Measurements from ENCODE around the gene TENM3. TPM values are rescaled to one million over a fixed set of nuclear protein-coding genes. Genes with fewer than 3 reads are reported as not detected.

The TENM3 gene
- polyA plus RNA-seq, 2 donors: 0.20 to 0.39 TPM

DNA sequence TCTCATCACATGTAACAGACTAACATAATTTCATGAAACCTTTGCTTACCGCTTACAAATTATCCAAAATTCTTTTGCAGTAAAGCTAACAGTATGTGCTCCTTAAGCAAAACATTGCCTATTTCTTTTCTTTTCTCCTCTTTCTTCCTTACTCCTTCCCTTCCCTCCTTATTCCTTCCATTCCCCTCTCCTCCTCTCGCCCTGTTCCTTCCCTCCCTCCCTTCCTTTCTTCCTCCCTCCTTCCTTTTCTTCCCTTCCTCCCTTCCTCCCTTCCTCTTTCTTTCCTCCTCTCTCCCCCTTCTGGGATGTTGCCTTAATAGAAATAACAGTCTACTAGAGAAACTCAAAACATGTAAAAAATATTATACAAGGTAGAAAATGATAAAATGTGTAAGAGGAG, 246.4 kb downstream of the TENM3 start:
- 84 to 88% methylated on average over 2 of the region's 2 CpGs for WGBS, 2 donors
- Histone ChIP-seq H3K4me3 (ENCODE audit: low read depth in 1 of 2, low read length in 2 of 2) (no peak overlapping the region), H3K27ac (ENCODE audit: low read depth in 2 of 2, low read length in 1 of 2) (no peak overlapping the region), H3K36me3 (ENCODE audit: control insufficient read depth in 2 of 2, insufficient read depth in 2 of 2, low read length in 1 of 2) (no peaks in the 10 kb centered on the region), H3K27me3 (ENCODE audit: control insufficient read depth in 1 of 2, insufficient read depth in 2 of 2, low read length in 2 of 2) (no peaks in the 10 kb centered on the region), H3K4me1 (ENCODE audit: control insufficient read depth in 2 of 2, insufficient read depth in 2 of 2, low read length in 1 of 2) (no peaks in the 10 kb centered on the region), H3K9me3 (ENCODE audit: control insufficient read depth in 2 of 2, insufficient read depth in 1 of 2, low read depth in 1 of 2, low read length in 1 of 2) (no peaks in the 10 kb centered on the region)

DNA sequence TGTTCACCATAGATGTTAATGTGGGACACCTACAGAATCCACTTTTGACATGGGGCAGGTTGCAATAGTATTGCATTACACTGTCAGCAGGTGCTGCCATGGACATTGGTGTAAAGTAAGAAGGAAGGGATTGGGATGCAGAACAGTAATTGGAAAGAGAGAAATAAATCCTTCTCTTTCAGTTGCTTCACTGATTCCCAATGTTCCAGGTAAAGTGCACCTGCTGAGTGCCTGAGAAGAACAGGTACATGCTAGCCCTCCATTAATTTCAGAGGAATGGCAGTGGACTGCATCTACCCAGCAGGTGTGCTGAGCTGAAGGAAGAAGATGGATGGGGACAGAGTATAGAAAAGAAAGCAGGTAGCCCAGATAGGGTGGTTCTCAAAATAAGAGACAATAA, 248.5 kb downstream of the TENM3 start:
- Histone ChIP-seq H3K36me3 (ENCODE audit: control insufficient read depth in 2 of 2, insufficient read depth in 2 of 2, low read length in 1 of 2) (no peaks in the 10 kb centered on the region), H3K9me3 (ENCODE audit: control insufficient read depth in 2 of 2, insufficient read depth in 1 of 2, low read depth in 1 of 2, low read length in 1 of 2) (no peaks in the 10 kb centered on the region), H3K4me1 (ENCODE audit: control insufficient read depth in 2 of 2, insufficient read depth in 2 of 2, low read length in 1 of 2) (no peaks in the 10 kb centered on the region), H3K4me3 (ENCODE audit: low read depth in 1 of 2, low read length in 2 of 2) (no peak overlapping the region), H3K27me3 (ENCODE audit: control insufficient read depth in 1 of 2, insufficient read depth in 2 of 2, low read length in 2 of 2) (no peaks in the 10 kb centered on the region), H3K27ac (ENCODE audit: low read depth in 2 of 2, low read length in 1 of 2) (no peak overlapping the region)

DNA sequence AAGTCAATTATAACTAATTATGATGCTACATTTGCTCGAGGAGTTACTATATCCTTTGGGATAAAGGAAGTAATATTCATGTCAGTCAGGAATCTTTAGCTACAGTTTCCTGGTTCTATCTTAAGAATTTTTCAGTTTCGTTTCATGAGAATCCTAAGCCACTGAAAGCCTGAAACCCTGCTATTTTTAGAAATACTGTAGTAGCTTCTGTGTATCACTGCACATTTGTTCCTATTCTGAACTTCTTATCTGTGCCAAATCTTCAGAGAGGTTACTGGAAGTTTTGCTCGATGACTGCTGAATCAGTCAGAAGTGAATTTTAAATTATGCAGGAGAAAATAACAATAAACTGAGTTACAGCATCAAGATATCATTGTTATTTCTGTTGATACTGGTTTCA, 249.2 kb downstream of the TENM3 start:
- Histone ChIP-seq H3K27ac (ENCODE audit: low read depth in 2 of 2, low read length in 1 of 2) (no peak overlapping the region), H3K4me1 (ENCODE audit: control insufficient read depth in 2 of 2, insufficient read depth in 2 of 2, low read length in 1 of 2) (no peaks in the 10 kb centered on the region), H3K27me3 (ENCODE audit: control insufficient read depth in 1 of 2, insufficient read depth in 2 of 2, low read length in 2 of 2) (no peaks in the 10 kb centered on the region), H3K36me3 (ENCODE audit: control insufficient read depth in 2 of 2, insufficient read depth in 2 of 2, low read length in 1 of 2) (no peaks in the 10 kb centered on the region), H3K4me3 (ENCODE audit: low read depth in 1 of 2, low read length in 2 of 2) (no peak overlapping the region), H3K9me3 (ENCODE audit: control insufficient read depth in 2 of 2, insufficient read depth in 1 of 2, low read depth in 1 of 2, low read length in 1 of 2) (no peaks in the 10 kb centered on the region)
- WGBS, 2 donors: 7 to 16% methylated on average over 3 of the region's 3 CpGs

DNA sequence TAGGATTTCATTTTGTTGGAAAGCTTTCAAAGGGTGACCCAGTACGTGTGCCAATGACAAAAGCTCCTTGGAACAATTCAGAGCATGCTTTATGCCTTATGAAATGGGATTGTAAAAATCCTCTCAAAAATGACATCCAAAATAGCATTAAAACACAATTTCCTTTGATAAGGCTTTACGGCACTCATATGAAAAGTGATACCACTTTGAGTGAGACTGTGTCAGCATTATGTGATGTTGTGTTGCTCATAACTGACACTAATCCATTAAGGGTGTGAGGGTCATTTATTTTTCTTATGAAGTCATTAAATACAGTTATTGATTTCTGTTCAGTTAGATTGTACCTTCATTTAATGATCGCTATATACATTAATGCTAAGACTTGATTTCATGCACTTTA, 250.2 kb downstream of the TENM3 start:
- 75 to 77% methylated on average over 3 of the region's 3 CpGs for WGBS, 2 donors
- H3K27ac ChIP-seq (ENCODE audit: low read depth in 2 of 2, low read length in 1 of 2): no peak overlapping the region
- H3K27me3 ChIP-seq (ENCODE audit: control insufficient read depth in 1 of 2, insufficient read depth in 2 of 2, low read length in 2 of 2): no peaks in the 10 kb centered on the region
- H3K4me3 ChIP-seq (ENCODE audit: low read depth in 1 of 2, low read length in 2 of 2): no peak overlapping the region
- H3K9me3 ChIP-seq (ENCODE audit: control insufficient read depth in 2 of 2, insufficient read depth in 1 of 2, low read depth in 1 of 2, low read length in 1 of 2): no peaks in the 10 kb centered on the region
- H3K4me1 ChIP-seq (ENCODE audit: control insufficient read depth in 2 of 2, insufficient read depth in 2 of 2, low read length in 1 of 2): no peaks in the 10 kb centered on the region
- H3K36me3 ChIP-seq (ENCODE audit: control insufficient read depth in 2 of 2, insufficient read depth in 2 of 2, low read length in 1 of 2): no peaks in the 10 kb centered on the region

DNA sequence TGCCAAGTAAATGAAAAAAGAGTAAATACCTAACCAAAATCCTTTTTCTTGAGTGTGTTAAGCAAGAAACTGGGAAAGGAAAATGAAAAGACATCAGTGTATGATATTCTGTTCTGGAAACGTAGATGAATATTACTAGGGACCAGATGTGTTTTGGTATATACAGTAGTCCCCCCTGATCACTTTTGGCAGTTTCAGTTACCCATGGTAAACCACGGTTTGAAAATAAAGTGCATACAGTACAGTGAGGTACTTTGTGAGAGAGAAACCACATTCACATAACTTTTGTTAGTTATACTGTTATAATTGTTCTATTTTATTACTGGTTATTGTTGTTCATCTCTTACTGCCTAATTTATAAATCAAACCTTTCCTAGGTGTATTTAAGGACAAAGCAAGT, 250.9 kb downstream of the TENM3 start:
- Histone ChIP-seq H3K4me1 (ENCODE audit: control insufficient read depth in 2 of 2, insufficient read depth in 2 of 2, low read length in 1 of 2) (no peaks in the 10 kb centered on the region), H3K36me3 (ENCODE audit: control insufficient read depth in 2 of 2, insufficient read depth in 2 of 2, low read length in 1 of 2) (no peaks in the 10 kb centered on the region), H3K4me3 (ENCODE audit: low read depth in 1 of 2, low read length in 2 of 2) (no peak overlapping the region), H3K27ac (ENCODE audit: low read depth in 2 of 2, low read length in 1 of 2) (no peak overlapping the region), H3K9me3 (ENCODE audit: control insufficient read depth in 2 of 2, insufficient read depth in 1 of 2, low read depth in 1 of 2, low read length in 1 of 2) (no peaks in the 10 kb centered on the region), H3K27me3 (ENCODE audit: control insufficient read depth in 1 of 2, insufficient read depth in 2 of 2, low read length in 2 of 2) (no peaks in the 10 kb centered on the region)
- 74 to 76% methylated on average over 2 of the region's 2 CpGs for WGBS, 2 donors

DNA sequence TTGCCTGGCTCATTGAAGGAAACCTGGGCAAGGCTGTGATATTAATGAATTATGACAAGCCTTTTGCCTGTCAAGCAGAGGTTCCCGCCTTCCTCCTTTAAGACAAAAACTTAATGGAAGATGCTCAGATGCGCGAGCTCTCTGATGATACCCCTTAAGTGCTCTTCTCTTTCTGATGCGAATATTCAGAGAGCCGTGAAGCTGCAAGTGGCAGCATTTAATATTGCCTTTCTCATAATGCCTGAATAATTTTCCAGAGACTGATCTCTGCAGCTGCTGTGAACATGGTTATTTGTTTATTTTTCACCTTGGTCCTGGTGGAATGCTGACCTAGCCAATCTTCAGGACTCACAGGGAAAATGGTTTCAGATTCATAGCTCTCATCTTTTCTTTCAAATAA, 251.8 kb downstream of the TENM3 start:
- WGBS, 2 donors: 88 to 95% methylated on average over 5 of the region's 5 CpGs
- Histone ChIP-seq H3K27ac (ENCODE audit: low read depth in 2 of 2, low read length in 1 of 2) (no peak overlapping the region), H3K4me1 (ENCODE audit: control insufficient read depth in 2 of 2, insufficient read depth in 2 of 2, low read length in 1 of 2) (no peaks in the 10 kb centered on the region), H3K36me3 (ENCODE audit: control insufficient read depth in 2 of 2, insufficient read depth in 2 of 2, low read length in 1 of 2) (no peaks in the 10 kb centered on the region), H3K9me3 (ENCODE audit: control insufficient read depth in 2 of 2, insufficient read depth in 1 of 2, low read depth in 1 of 2, low read length in 1 of 2) (no peaks in the 10 kb centered on the region), H3K4me3 (ENCODE audit: low read depth in 1 of 2, low read length in 2 of 2) (no peak overlapping the region), H3K27me3 (ENCODE audit: control insufficient read depth in 1 of 2, insufficient read depth in 2 of 2, low read length in 2 of 2) (no peaks in the 10 kb centered on the region)

DNA sequence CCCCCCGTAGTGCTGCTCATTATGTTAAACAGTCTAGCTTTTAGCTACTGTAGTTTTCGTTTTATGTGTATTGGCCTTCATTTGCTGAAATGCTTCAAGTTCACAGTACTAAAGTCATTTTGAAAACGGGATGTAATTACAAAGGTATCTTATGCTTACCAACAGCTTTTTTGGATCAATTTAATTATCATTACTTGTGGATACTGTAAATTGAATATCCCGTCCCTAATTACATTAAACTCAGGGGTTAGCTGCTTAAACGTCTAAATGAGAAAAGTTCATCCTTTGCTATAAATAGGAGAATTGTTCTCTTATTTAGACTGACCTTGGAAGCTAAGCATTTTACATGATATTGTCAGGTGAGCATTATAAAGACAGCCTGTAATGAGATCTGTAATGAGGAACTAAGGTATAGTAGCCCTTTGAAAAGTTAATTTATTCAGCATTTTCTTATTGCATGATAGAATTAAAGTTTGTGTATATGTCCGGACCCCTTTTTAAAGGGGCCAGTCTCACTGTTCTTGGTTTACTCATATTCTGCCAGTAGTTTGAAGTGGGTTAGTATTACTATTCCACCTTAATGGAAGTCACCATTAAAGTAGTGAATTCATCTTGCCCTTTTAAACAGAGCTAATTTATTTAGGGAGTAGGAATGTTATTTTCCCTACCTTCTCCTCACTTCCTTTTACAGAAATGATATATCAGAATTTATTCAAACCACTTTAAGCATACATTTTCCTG, 252.6 kb downstream of the TENM3 start:
- 72 to 80% methylated on average over 6 of the region's 6 CpGs for WGBS, 2 donors
- no peaks in the 10 kb centered on the region for H3K4me1 ChIP-seq (ENCODE audit: control insufficient read depth in 2 of 2, insufficient read depth in 2 of 2, low read length in 1 of 2)
- no peak overlapping the region for H3K4me3 ChIP-seq (ENCODE audit: low read depth in 1 of 2, low read length in 2 of 2)
- no peak overlapping the region for H3K27ac ChIP-seq (ENCODE audit: low read depth in 2 of 2, low read length in 1 of 2)
- H3K36me3 ChIP-seq (ENCODE audit: control insufficient read depth in 2 of 2, insufficient read depth in 2 of 2, low read length in 1 of 2): no peaks in the 10 kb centered on the region
- H3K9me3 ChIP-seq (ENCODE audit: control insufficient read depth in 2 of 2, insufficient read depth in 1 of 2, low read depth in 1 of 2, low read length in 1 of 2): no peaks in the 10 kb centered on the region
- H3K27me3 ChIP-seq (ENCODE audit: control insufficient read depth in 1 of 2, insufficient read depth in 2 of 2, low read length in 2 of 2): no peaks in the 10 kb centered on the region

DNA sequence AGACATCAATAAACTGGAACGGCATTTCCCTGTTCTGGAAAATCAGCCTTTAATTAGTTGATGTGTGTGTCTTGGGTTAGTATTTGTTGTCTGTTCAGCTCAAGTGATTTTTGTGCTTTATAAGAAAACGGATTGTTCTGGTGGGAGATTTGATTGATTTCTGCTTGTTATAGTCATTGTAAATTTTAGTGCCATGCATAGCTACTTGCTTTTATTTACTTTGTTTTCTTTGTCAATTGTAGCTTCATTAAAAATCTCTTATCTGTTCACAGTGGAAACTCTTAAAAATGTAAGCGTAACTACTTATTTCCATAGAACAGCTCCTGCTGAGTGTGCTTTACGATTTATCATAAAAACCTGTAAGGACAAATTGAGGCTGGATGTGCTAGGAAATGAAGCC, 253.2 kb downstream of the TENM3 start:
- H3K4me1 ChIP-seq (ENCODE audit: control insufficient read depth in 2 of 2, insufficient read depth in 2 of 2, low read length in 1 of 2): no peaks in the 10 kb centered on the region
- H3K4me3 ChIP-seq (ENCODE audit: low read depth in 1 of 2, low read length in 2 of 2): no peak overlapping the region
- H3K36me3 ChIP-seq (ENCODE audit: control insufficient read depth in 2 of 2, insufficient read depth in 2 of 2, low read length in 1 of 2): no peaks in the 10 kb centered on the region
- H3K9me3 ChIP-seq (ENCODE audit: control insufficient read depth in 2 of 2, insufficient read depth in 1 of 2, low read depth in 1 of 2, low read length in 1 of 2): no peaks in the 10 kb centered on the region
- no peak overlapping the region for H3K27ac ChIP-seq (ENCODE audit: low read depth in 2 of 2, low read length in 1 of 2)
- no peaks in the 10 kb centered on the region for H3K27me3 ChIP-seq (ENCODE audit: control insufficient read depth in 1 of 2, insufficient read depth in 2 of 2, low read length in 2 of 2)
- 61 to 71% methylated on average over 4 of the region's 4 CpGs for WGBS, 2 donors

DNA sequence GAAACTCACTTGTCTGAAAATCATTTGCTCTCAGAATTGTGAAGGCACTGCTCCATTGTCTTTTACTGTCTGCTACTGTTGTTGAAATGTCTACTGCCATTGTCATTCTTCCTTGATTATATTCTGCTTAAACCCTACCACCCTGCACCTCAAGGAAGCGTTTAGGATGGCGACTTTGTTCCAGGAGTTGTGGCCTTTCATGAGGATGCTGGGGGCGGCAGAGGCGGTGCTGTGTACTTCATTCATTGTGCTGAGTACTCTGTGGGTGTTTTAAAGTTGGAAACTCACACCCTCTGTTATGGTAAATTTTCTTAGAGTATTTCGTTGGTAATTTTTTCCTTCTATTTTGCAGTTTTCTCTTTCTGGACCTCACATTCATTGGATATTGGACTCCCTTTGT, 258.9 kb downstream of the TENM3 start:
- Histone ChIP-seq H3K9me3 (ENCODE audit: control insufficient read depth in 2 of 2, insufficient read depth in 1 of 2, low read depth in 1 of 2, low read length in 1 of 2) (no peaks in the 10 kb centered on the region), H3K36me3 (ENCODE audit: control insufficient read depth in 2 of 2, insufficient read depth in 2 of 2, low read length in 1 of 2) (no peaks in the 10 kb centered on the region), H3K27me3 (ENCODE audit: control insufficient read depth in 1 of 2, insufficient read depth in 2 of 2, low read length in 2 of 2) (no peaks in the 10 kb centered on the region), H3K4me3 (ENCODE audit: low read depth in 1 of 2, low read length in 2 of 2) (no peak overlapping the region), H3K27ac (ENCODE audit: low read depth in 2 of 2, low read length in 1 of 2) (no peak overlapping the region), H3K4me1 (ENCODE audit: control insufficient read depth in 2 of 2, insufficient read depth in 2 of 2, low read length in 1 of 2) (no peaks in the 10 kb centered on the region)
- WGBS, 2 donors: 89 to 91% methylated on average over 5 of the region's 5 CpGs

DNA sequence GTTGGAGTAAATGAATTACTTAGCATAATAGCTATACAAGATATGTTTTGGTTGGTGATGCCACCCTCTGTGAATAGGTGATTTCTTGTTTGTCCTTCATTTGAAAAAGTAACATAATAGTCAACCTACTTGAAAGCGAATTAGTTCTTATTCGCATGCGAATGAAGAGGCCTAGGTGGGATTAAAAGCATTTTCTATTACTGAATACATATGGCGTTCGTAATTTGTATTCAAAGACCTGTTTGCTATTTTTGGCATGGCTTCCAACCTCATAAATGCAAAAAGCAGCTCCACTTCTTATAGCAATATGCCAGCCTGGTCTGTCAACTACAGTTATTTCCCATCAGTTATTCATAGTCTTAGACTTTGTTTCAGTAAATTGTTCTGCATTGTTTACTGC, 261.3 kb downstream of the TENM3 start:
- 89 to 93% methylated on average over 5 of the region's 5 CpGs for WGBS, 2 donors
- no peaks in the 10 kb centered on the region for H3K27me3 ChIP-seq (ENCODE audit: control insufficient read depth in 1 of 2, insufficient read depth in 2 of 2, low read length in 2 of 2)

More for the DNA sequence above, 261.3 kb downstream of the TENM3 start:
- Histone ChIP-seq H3K4me1 (ENCODE audit: control insufficient read depth in 2 of 2, insufficient read depth in 2 of 2, low read length in 1 of 2) (no peaks in the 10 kb centered on the region), H3K36me3 (ENCODE audit: control insufficient read depth in 2 of 2, insufficient read depth in 2 of 2, low read length in 1 of 2) (no peaks in the 10 kb centered on the region), H3K9me3 (ENCODE audit: control insufficient read depth in 2 of 2, insufficient read depth in 1 of 2, low read depth in 1 of 2, low read length in 1 of 2) (no peaks in the 10 kb centered on the region), H3K27ac (ENCODE audit: low read depth in 2 of 2, low read length in 1 of 2) (no peak overlapping the region), H3K4me3 (ENCODE audit: low read depth in 1 of 2, low read length in 2 of 2) (no peak overlapping the region)
